Measurements from ENCODE around the gene SPAG5.

Gene SPAG5

GRCh38 chr17:28534740-28535375 is 64.0 kb downstream of the SPAG5 start:
- no peak for DNase-seq
- Mint-ChIP-seq H3K4me1 (peaks cover 62% of the 10 kb centered on the region), H3K36me3 (ENCODE audit: low read depth) (no peaks in the 10 kb centered on the region), H3K27ac (no peak overlapping the region), H3K4me3 (no peak overlapping the region), H3K9me3 (no peaks in the 10 kb centered on the region), H3K27me3 (ENCODE audit: low read depth, poor library complexity) (peaks cover 3% of the 10 kb centered on the region)
- TF ChIP-seq CTCF (IDR thresholded peaks at IDR 0.05): no peak

GRCh38 chr17:28533091-28533807 is 65.6 kb downstream of the SPAG5 start:
- Mint-ChIP-seq H3K36me3 (ENCODE audit: low read depth) (no peaks in the 10 kb centered on the region), H3K27me3 (ENCODE audit: low read depth, poor library complexity) (peaks cover 10% of the 10 kb centered on the region), H3K27ac (peak overlapping the region; percentile 85), H3K9me3 (no peaks in the 10 kb centered on the region), H3K4me3 (no peak overlapping the region), H3K4me1 (peaks cover 76% of the 10 kb centered on the region)
- TF ChIP-seq CTCF (IDR thresholded peaks at IDR 0.05): no peak
- DNase-seq: no peak

GRCh38 chr17:28532050-28532960 is 66.5 kb downstream of the SPAG5 start:
- DNase-seq: no peak
- Mint-ChIP-seq H3K4me1 (peaks cover 76% of the 10 kb centered on the region), H3K27ac (peak overlapping the region; percentile 96), H3K9me3 (no peaks in the 10 kb centered on the region), H3K4me3 (peak overlapping the region; percentile 55), H3K27me3 (ENCODE audit: low read depth, poor library complexity) (peaks cover 12% of the 10 kb centered on the region), H3K36me3 (ENCODE audit: low read depth) (no peaks in the 10 kb centered on the region)
- TF ChIP-seq CTCF (IDR thresholded peaks at IDR 0.05): no peak

GRCh38 chr17:28530926-28531325 is 67.9 kb downstream of the SPAG5 start:
- peaks cover 87% of the 10 kb centered on the region for H3K4me1 Mint-ChIP-seq
- no peak overlapping the region for H3K4me3 Mint-ChIP-seq
- no peak for TF ChIP-seq CTCF (IDR thresholded peaks at IDR 0.05)
- H3K9me3 Mint-ChIP-seq: no peaks in the 10 kb centered on the region
- no peak for DNase-seq
- H3K27ac Mint-ChIP-seq: no peak overlapping the region
- H3K36me3 Mint-ChIP-seq (ENCODE audit: low read depth): no peaks in the 10 kb centered on the region
- peaks cover 8% of the 10 kb centered on the region for H3K27me3 Mint-ChIP-seq (ENCODE audit: low read depth, poor library complexity)

GRCh38 chr17:28530250-28530649 is 68.6 kb downstream of the SPAG5 start:
- Mint-ChIP-seq H3K4me3 (no peak overlapping the region), H3K27ac (no peak overlapping the region)
- no peak for DNase-seq

More at GRCh38 chr17:28530250-28530649, 68.6 kb downstream of the SPAG5 start:
- peaks cover 8% of the 10 kb centered on the region for H3K27me3 Mint-ChIP-seq (ENCODE audit: low read depth, poor library complexity)
- H3K9me3 Mint-ChIP-seq: no peaks in the 10 kb centered on the region
- peaks cover 89% of the 10 kb centered on the region for H3K4me1 Mint-ChIP-seq
- H3K36me3 Mint-ChIP-seq (ENCODE audit: low read depth): no peaks in the 10 kb centered on the region
- TF ChIP-seq CTCF (IDR thresholded peaks at IDR 0.05): no peak
